GM18526 (cell line): Measurements from ENCODE around the gene RAPGEF1.

ENCODE experiments used
- POLR2A ChIP-seq: IDR thresholded peaks from 3 replicates; pipeline ENCODE4 v1.6.1; 2011; ENCODE audit not compliant: insufficient read length; ENCODE audit errors: extremely low read depth

The RAPGEF1 gene

GRCh38 chr9:131666029-131666428, 73.8 kb downstream of the RAPGEF1 start:
- no peak for TF ChIP-seq POLR2A

- no peak for TF ChIP-seq POLR2A
These were observed 76.6 kb downstream of the RAPGEF1 start for GRCh38 chr9:131663288-131663687.

- TF ChIP-seq POLR2A: no peak
These were observed 78.1 kb downstream of the RAPGEF1 start for GRCh38 chr9:131661568-131662288.

- no peak for TF ChIP-seq POLR2A
These were observed 79.1 kb downstream of the RAPGEF1 start for GRCh38 chr9:131660466-131661405.

GRCh38 chr9:131658377-131659129, 81.3 kb downstream of the RAPGEF1 start:
- TF ChIP-seq POLR2A: no peak

GRCh38 chr9:131657940-131658339, 81.9 kb downstream of the RAPGEF1 start:
- TF ChIP-seq POLR2A: no peak

GRCh38 chr9:131657456-131657855, 82.4 kb downstream of the RAPGEF1 start:
- no peak for TF ChIP-seq POLR2A

GRCh38 chr9:131657037-131657377, 82.9 kb downstream of the RAPGEF1 start:
- TF ChIP-seq POLR2A: no peak

- TF ChIP-seq POLR2A: peak; percentile 28
These were observed 83.4 kb downstream of the RAPGEF1 start for GRCh38 chr9:131656356-131657036.

GRCh38 chr9:131651599-131651998, 88.3 kb downstream of the RAPGEF1 start:
- TF ChIP-seq POLR2A: no peak

- TF ChIP-seq POLR2A: no peak
These were observed 88.7 kb downstream of the RAPGEF1 start for GRCh38 chr9:131651160-131651559.

- TF ChIP-seq POLR2A: no peak
These were observed 89.6 kb downstream of the RAPGEF1 start for GRCh38 chr9:131650254-131650653.

- no peak for TF ChIP-seq POLR2A
These were observed 90.2 kb downstream of the RAPGEF1 start for GRCh38 chr9:131649646-131650045.

- no peak for TF ChIP-seq POLR2A
These were observed 94.6 kb downstream of the RAPGEF1 start for GRCh38 chr9:131645078-131645776.
